ENCODE measurements around the gene RNASE8.
"Not testable (repeated sequence)": the region's sequence is repeated elsewhere in the genome, so short reads cannot be mapped to it uniquely, and the experiment has no call there.

DNA sequence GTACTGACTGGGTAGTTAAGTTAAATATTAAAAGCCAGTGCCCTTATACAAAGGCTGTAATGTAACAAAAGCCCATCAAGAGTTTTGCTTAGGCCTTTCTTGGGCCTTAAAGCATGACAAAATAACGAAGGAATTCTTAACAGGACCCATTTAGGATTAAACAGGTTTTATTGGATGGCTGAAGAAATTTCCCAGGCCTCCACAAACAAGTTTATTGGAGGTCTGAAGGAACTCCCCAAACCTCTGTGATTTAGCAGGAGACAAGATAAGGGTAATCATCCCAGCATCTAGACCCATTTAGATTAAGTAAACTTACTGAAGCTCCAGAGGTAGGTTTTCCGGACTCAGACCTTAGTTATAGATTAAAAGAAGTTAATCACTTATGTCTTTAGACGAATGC is 47.9 kb upstream of the RNASE8 start:
- TF ChIP-seq, protein P1, sequence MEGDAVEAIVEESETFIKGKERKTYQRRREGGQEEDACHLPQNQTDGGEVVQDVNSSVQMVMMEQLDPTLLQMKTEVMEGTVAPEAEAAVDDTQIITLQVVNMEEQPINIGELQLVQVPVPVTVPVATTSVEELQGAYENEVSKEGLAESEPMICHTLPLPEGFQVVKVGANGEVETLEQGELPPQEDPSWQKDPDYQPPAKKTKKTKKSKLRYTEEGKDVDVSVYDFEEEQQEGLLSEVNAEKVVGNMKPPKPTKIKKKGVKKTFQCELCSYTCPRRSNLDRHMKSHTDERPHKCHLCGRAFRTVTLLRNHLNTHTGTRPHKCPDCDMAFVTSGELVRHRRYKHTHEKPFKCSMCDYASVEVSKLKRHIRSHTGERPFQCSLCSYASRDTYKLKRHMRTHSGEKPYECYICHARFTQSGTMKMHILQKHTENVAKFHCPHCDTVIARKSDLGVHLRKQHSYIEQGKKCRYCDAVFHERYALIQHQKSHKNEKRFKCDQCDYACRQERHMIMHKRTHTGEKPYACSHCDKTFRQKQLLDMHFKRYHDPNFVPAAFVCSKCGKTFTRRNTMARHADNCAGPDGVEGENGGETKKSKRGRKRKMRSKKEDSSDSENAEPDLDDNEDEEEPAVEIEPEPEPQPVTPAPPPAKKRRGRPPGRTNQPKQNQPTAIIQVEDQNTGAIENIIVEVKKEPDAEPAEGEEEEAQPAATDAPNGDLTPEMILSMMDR (IDR thresholded peaks at IDR 0.05) = not testable (repeated sequence)
- TF ChIP-seq POLR2AphosphoS5 (IDR thresholded peaks at IDR 0.05) = not testable (repeated sequence)

Measured in prostate gland (tissue), 2 donors.